Subcutaneous preadipocyte (primary cell): ENCODE results near the gene CRABP2. TPM values are rescaled to one million over a fixed set of nuclear protein-coding genes. Genes with fewer than 3 reads are reported as not detected.

Experiments
- total RNA-seq: library from RNA; depleted of rRNA; stranded (reverse); fragments of >200 nt; gene quantifications from 2 replicates; pipeline ENCODE4 v1.2.3, GENCODE V29; 2012

The CRABP2 gene
- total RNA-seq = 27.2 and 45.6 TPM in 2 replicates

DNA sequence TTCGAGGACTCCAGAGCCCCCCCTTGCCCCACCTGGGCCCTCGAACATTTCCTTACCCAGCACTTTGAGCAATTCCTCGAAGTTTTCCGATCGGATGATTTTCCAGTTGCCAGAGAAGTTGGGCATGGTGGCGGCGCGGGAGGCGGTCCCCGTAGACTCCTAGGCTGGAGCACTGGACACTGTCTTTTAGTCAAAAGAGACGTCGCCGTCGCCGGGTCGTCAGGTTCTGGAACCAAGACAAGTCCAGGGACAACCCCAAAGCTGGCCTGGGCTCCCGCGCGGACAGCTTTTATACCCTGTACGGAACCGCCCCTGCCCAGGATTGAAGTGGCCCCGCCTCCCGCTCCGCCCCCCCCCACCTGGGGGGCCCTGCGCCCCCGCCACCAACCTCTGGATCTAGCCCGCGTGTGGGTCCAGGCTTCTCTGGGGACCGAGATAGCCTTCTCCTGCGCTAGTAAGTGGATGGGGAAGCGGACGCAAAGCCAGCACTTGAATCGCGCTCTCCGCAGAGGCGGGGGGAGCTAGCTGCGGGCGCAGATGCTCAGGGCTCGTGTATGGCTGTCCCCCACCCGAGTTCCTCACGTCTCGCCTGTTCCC, at the start of gene CRABP2:
Gene CRABP2, minus strand, starts transcription at position 263 of the 597 bp plus-strand sequence. Its CDS starts 137 bp downstream, at position 126.

GRCh38 chr1:156751451-156751756, 46.0 kb upstream of the CRABP2 start, which contains the start of gene HDGF:
Gene HDGF (minus strand): TSS chr1:156751675. CDS start chr1:156751429, 246 bp downstream.

GRCh38 chr1:156740741-156741480, 35.5 kb upstream of the CRABP2 start, which contains the start of gene MRPL24:
Gene MRPL24 (minus strand): TSS chr1:156741088. CDS start chr1:156738704, 2,384 bp downstream.

GRCh38 chr1:156728599-156729462, 23.4 kb upstream of the CRABP2 start, which contains the start of gene ISG20L2:
Gene ISG20L2 (minus strand): TSS chr1:156728766. CDS start chr1:156727652, 1,114 bp downstream.

GRCh38 chr1:156727926-156728598, 22.7 kb upstream of the CRABP2 start, which contains the start of gene METTL25B:
Gene METTL25B (plus strand): TSS chr1:156728469. CDS start chr1:156729105, 636 bp downstream.

GRCh38 chr1:156676820-156677615, 28.4 kb downstream of the CRABP2 start, which contains the start of gene NES:
Gene NES (minus strand): TSS chr1:156677407. CDS start chr1:156677264, 143 bp downstream.

Other genes starting within 250 kb of the CRABP2 start
- 8.1 and 10.9 TPM in 2 replicates for gene MEF2D, start 204.8 kb downstream of the CRABP2 start, total RNA-seq
- 32.7 and 54.2 TPM in 2 replicates for gene IQGAP3, start 133.0 kb downstream of the CRABP2 start, total RNA-seq
- not detected in 2 replicates for gene TTC24, start 125.9 kb downstream of the CRABP2 start, total RNA-seq
- 53.2 and 57.0 TPM in 2 replicates for gene NAXE, start 113.8 kb downstream of the CRABP2 start, total RNA-seq
- gene GPATCH4, start 104.1 kb downstream of the CRABP2 start, total RNA-seq = 12.9 and 20.5 TPM in 2 replicates
- gene HAPLN2, start 86.2 kb downstream of the CRABP2 start, total RNA-seq = not detected in 2 replicates
- not detected in 2 replicates for gene BCAN, start 63.5 kb downstream of the CRABP2 start, total RNA-seq
- 23.9 and 59.2 TPM in 2 replicates for gene NES, start 28.2 kb downstream of the CRABP2 start, total RNA-seq
- 8.8 and 9.8 TPM in 2 replicates for gene METTL25B, start 22.9 kb upstream of the CRABP2 start, total RNA-seq
- gene ISG20L2, start 23.2 kb upstream of the CRABP2 start, total RNA-seq = 18.0 and 25.0 TPM in 2 replicates
- 40.3 and 52.2 TPM in 2 replicates for gene MRPL24, start 35.5 kb upstream of the CRABP2 start, total RNA-seq
- 189 and 231 TPM in 2 replicates for gene HDGF, start 46.1 kb upstream of the CRABP2 start, total RNA-seq
- 17.3 and 21.7 TPM in 2 replicates for gene PRCC, start 62.0 kb upstream of the CRABP2 start, total RNA-seq
- gene SH2D2A, start 111.3 kb upstream of the CRABP2 start, total RNA-seq = 0.20 TPM in 1 of 2 replicates, not detected in the other
- gene INSRR, start 153.5 kb upstream of the CRABP2 start, total RNA-seq = not detected in 2 replicates
- gene NTRK1, start 155.3 kb upstream of the CRABP2 start, total RNA-seq = 0.20 TPM in 1 of 2 replicates, not detected in the other
- gene PEAR1, start 188.1 kb upstream of the CRABP2 start, total RNA-seq = 1.1 and 5.7 TPM in 2 replicates
- 0.20 TPM in 1 of 2 replicates, not detected in the other for gene LRRC71, start 215.0 kb upstream of the CRABP2 start, total RNA-seq